ENCODE results near the gene TUBB3.

The TUBB3 gene

GRCh38 chr16:89938175-89938885, 15.2 kb downstream of the TUBB3 start:
- no peak for DNase-seq (ENCODE audit: low read depth in 2 of 2)

DNA sequence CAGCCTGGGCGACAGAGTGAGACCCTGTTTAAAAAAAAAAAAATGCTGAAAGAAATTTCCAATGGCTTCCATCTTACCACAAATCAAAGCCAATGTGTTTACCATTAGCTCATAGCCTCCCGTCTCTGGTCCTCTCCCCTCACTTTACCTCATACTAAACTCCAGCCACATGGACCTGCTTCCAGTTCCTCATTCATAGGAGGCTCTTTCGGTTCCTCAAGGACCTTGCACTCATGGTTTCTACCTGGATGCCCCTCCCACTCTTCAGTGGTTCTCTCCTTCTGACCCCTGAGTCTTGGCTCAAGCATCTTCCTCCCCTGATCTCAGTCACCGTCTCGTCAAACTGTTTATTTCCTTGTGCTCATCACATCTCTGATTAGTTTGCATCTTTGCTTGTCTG, 21.6 kb downstream of the TUBB3 start:
- DNase-seq (ENCODE audit: low read depth in 2 of 2), result no peak

GRCh38 chr16:89945654-89946053, 22.5 kb downstream of the TUBB3 start:
- DNase-seq (ENCODE audit: low read depth in 2 of 2), result no peak

GRCh38 chr16:89946515-89946914, 23.4 kb downstream of the TUBB3 start:
- DNase-seq (ENCODE audit: low read depth in 2 of 2), result no peak

DNA sequence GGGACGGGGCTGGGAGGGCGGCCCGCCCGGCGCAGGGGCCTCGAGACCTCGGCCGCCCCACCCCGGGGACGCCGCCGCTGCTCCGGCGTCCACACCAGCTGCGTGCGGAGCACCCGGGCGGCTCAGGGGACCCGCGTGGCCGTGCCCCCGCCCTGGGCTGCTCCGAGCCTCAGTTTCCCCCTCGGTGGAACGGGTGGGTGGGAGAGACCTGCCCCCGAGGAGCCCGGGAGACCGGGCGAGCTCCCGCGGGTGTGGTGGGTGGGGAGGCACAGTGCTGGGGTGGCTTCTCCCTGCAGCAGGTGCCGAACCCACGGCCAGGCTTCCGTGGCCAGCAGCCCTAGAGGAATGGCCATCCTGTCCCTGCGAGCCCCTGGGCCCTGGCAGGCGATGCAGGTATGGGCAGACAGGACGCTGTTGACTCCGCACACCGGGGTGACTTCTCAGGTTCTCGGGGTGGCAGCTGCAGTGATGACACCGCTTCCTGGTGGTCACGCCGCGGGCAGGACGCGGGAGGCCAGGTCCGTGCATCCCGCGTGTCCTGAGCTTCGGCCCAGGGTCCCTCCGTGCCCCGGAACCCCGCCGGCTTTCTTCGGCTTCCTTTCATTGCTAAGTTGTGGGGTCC, 26.1 kb downstream of the TUBB3 start:
- DNase-seq (ENCODE audit: low read depth in 2 of 2), result no peak

- DNase-seq (ENCODE audit: low read depth in 2 of 2), result no peak
These were observed 26.6 kb downstream of the TUBB3 start for GRCh38 chr16:89949756-89950155.

GRCh38 chr16:89951509-89951908, 28.4 kb downstream of the TUBB3 start:
- DNase-seq (ENCODE audit: low read depth in 2 of 2), result no peak

GRCh38 chr16:89952049-89952448, 28.9 kb downstream of the TUBB3 start:
- no peak for DNase-seq (ENCODE audit: low read depth in 2 of 2)

- no peak for DNase-seq (ENCODE audit: low read depth in 2 of 2)
These were observed 29.4 kb downstream of the TUBB3 start for GRCh38 chr16:89952551-89952950.

DNA sequence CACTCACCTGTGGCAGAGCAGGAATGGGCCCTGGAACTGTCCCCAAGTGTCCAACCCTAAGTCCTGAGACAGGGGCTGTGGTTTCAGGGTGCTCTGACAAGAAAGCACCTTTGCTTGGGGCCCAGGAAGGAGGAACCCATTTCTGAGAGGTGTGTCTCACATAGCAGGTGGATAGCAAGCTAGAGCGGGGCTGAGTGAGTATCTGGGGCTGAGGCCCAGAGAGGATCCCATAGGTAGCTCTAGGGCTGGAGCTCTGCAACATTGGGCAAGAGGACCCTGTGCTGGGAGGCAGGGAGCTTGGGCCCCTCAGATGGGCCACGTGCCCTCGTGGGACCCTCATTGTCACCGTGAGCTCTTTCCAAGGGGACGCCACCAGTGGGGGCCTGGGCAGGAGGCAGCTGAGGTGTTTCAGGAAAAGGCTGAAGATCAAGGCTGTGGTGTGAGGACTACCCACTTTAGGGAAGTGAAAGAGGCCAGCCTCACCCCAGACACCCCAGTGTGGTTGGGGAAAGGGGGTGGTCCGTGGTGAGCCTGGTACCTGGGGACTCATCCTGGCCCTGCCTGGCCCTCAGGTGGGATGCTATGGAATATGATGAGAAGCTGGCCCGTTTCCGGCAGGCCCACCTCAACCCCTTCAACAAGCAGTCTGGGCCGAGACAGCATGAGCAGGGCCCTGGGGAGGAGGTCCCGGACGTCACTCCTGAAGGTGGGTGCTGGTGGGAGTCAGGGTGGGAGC, 30.7 kb downstream of the TUBB3 start:
- no peak for DNase-seq (ENCODE audit: low read depth in 2 of 2)

DNA sequence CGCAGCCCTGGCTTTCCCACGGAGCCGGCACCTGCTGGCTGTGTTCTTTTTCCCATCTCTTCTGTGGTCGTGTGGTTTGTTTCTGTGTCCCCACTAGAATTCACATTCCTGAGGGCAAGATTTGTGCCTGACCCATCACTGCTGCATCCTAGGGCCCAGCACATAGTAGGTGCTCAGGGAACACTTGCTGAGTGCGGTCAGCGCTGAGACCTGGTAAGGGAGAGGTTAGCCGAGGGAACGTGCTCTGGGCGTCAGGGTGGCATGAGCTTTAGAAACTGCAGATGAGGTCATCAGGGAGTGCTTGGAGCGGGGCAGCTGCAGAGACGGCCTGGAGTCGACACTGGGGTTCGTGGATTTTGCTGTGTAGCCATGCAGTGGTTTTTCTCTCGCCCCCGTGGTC, 31.3 kb downstream of the TUBB3 start:
- no peak for DNase-seq (ENCODE audit: low read depth in 2 of 2)

DNA sequence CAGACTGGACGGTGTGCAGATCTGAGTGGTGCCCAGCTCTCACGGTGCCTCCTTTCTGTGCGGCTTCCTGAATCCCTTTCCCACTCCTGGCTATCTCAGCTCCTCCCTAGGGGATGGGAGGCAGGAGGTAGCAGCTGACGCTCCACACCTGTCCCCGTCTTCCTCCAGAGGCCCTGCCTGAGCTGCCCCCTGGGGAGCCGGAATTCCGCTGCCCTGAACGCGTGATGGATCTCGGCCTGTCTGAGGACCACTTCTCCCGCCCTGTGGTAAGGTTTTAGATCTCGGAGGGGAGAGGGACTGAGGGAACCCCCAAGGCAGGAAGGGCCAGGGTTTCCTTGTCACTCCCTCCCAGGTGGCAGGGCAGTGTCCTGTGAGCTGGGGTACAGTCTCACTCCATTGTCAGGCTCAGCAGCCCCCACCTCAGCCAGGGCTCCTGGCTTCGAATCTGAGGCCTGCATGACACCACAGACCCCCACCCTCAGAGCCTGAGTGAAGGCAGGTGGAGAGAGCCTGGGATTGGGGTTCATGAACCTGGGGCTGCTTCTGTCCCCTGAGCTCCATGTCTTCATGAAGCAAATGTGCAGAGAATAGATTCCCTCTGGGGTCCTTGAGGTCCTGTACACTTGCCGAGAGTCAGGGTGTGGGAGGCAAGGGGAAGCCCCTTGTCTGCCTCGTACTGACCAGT, 32.0 kb downstream of the TUBB3 start:
- DNase-seq (ENCODE audit: low read depth in 2 of 2), result no peak

- DNase-seq (ENCODE audit: low read depth in 2 of 2), result no peak
These were observed 33.5 kb downstream of the TUBB3 start for GRCh38 chr16:89956505-89957215.

- DNase-seq (ENCODE audit: low read depth in 2 of 2), result no peak
These were observed 34.2 kb downstream of the TUBB3 start for GRCh38 chr16:89957216-89957785.

- no peak for DNase-seq (ENCODE audit: low read depth in 2 of 2)
These were observed 34.9 kb downstream of the TUBB3 start for GRCh38 chr16:89958068-89958467.

- no peak for DNase-seq (ENCODE audit: low read depth in 2 of 2)
These were observed 35.5 kb downstream of the TUBB3 start for GRCh38 chr16:89958596-89958995.

DNA sequence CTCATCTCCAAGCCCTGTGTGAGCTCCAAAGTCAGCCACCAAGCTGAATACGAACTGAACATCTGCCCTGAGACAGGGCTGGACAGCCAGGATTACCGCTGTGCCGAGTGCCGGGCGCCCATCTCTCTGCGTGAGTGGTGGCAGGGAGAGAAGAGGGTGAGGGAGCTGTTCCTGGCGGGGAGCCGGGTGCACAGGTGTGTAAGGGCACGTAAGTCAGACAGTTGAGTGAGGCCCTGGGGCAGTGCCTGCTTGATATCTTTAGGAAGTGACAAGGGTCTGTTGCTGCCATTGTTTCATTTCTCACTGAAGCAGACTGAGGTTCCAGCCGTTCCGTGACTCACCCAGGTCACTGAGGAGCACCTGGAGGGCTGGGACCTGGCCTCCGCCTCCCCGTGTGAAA, 37.8 kb downstream of the TUBB3 start:
- DNase-seq (ENCODE audit: low read depth in 2 of 2), result no peak

- DNase-seq (ENCODE audit: low read depth in 2 of 2), result no peak
These were observed 38.8 kb downstream of the TUBB3 start for GRCh38 chr16:89961920-89962319.

GRCh38 chr16:89962754-89963498, 39.8 kb downstream of the TUBB3 start:
- no peak for DNase-seq (ENCODE audit: low read depth in 2 of 2)

- DNase-seq (ENCODE audit: low read depth in 2 of 2), result no peak
These were observed 41.1 kb downstream of the TUBB3 start for GRCh38 chr16:89964201-89964600.

Data from stimulated activated CD8-positive, alpha-beta memory T cell treated with anti-CD3 and anti-CD28 coated beads, Interleukin-15, amount 100 ng/mL, for 48 hours (primary cell).